ENCODE data around the gene TOLLIP. TPM values are rescaled to one million over a fixed set of nuclear protein-coding genes. Genes with fewer than 3 reads are reported as not detected.
A peak's percentile ranks its signal among the peaks of the same experiment; 100 is the strongest.

The TOLLIP gene
- total and polyA plus RNA-seq, 2 of the 4 experiments (the other 2 are of a cell fraction) = 19.7 to 42.9 TPM

DNA sequence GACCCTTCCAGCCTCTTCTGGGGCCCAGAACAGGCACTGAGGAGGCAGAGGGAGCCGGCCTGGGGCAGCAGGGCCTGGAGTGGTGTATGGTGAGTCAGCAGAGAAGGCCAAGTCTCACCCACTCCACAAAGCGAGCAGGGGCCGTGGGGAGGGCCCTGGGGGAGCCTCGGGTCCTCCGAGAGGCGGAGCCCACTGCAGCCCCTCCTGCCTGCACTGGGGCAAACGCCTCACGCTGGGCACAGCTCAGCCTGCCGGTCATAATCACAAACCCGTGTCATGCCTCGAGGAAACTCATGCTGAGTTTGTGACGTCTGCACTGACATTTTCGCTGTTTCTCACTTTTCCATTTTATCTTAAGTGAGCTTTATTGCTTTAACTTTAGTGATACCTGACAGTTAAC lies 38.4 kb downstream of the TOLLIP start:
- Histone ChIP-seq H2AK9ac (replicated peaks; ENCODE audit: low read depth, low read length, poor library complexity) (no peak overlapping the region), H2AK5ac (ENCODE audit: low read depth, low read length) (no peak overlapping the region), H4K20me1 (ENCODE audit: insufficient read depth, low read length) (no peaks in the 10 kb centered on the region), H4K5ac (ENCODE audit: low read depth, low read length) (no peak overlapping the region), H3K9me1 (ENCODE audit: insufficient read depth, low read length) (no peaks in the 10 kb centered on the region), H3K56ac (ENCODE audit: extremely low read depth, insufficient read depth, low read length) (no peak overlapping the region), H3K4ac (ENCODE audit: low read depth, low read length) (no peak overlapping the region), H3K4me1 (ENCODE audit: control insufficient read depth, insufficient read depth, low read length) (no peaks in the 10 kb centered on the region), H3K14ac (replicated peaks; ENCODE audit: low read depth, low read length) (no peak overlapping the region; the same call in 1 of the 2 replicates), H2AFZ (replicated peaks; ENCODE audit: low read length, poor library complexity) (peak overlapping the region; percentile 23), H3K79me1 (ENCODE audit: low read depth in 1 of 2, low read length in 2 of 2) (no peaks in the 10 kb centered on the region; a peak in 1 of 4 replicates), H3K4me3 (ENCODE audit: insufficient read depth, low read depth, low read length) (no peak overlapping the region), H4K91ac (ENCODE audit: insufficient read depth, low read depth, low read length) (no peak overlapping the region), H2BK20ac (ENCODE audit: low read depth, low read length) (no peak overlapping the region), H3K27ac (ENCODE audit: insufficient read depth, low read length) (no peak overlapping the region), H3K9me3 (ENCODE audit: control insufficient read depth, insufficient read depth, low read length) (no peaks in the 10 kb centered on the region), H2BK15ac (ENCODE audit: low read depth, low read length) (no peak overlapping the region), H3K18ac (ENCODE audit: low read depth, low read length) (no peak overlapping the region), H3K9ac (ENCODE audit: low read depth, low read length) (no peak overlapping the region), H4K8ac (ENCODE audit: low read depth in 2 of 2, low read length in 2 of 2) (no peak overlapping the region), H3K23ac (ENCODE audit: low read depth, low read length) (no peak overlapping the region), H3K36me3 (ENCODE audit: control insufficient read depth, insufficient read depth, low read length) (peaks cover 15% of the 10 kb centered on the region), H2BK120ac (ENCODE audit: low read depth, low read length) (no peak overlapping the region), H3K4me2 (ENCODE audit: low read depth, low read length) (no peak overlapping the region), H2BK5ac (ENCODE audit: low read depth, low read length, poor library complexity, severe bottlenecking) (no peak overlapping the region), H3K27me3 (ENCODE audit: control insufficient read depth, insufficient read depth, low read length) (no peaks in the 10 kb centered on the region)
- CTCF ChIA-PET = no interaction called here
- 32% methylated on average over 6 of the region's 13 CpGs; no CpG with 5 or more reads in 1 of the 2 experiments for WGBS, 2 experiments (ENCODE audit: extremely low coverage in 2 of 2, insufficient read length in 1 of 2)
- intact Hi-C loops (cut with micrococcal nuclease) (no loop called here), dilution Hi-C loops (cut with HindIII; ENCODE audit: low sequenced_read_pairs, unreplicated experiment) (no loop called here), in situ Hi-C loops (cut with MboI; ENCODE audit: low sequenced_read_pairs) (no loop called here)
- no TSS peak for BruUV-seq (replicated peaks)
- DNase-seq = peak; percentile 12
- TF ChIP-seq MXI1 (IDR thresholded peaks at IDR 0.05; ENCODE audit: borderline replicate concordance, low read depth, low read length) (no peak), CHD1 (IDR thresholded peaks at IDR 0.05; ENCODE audit: low read depth, low read length) (no peak), SMC3 (IDR thresholded peaks at IDR 0.05; ENCODE audit: low read depth, low read length) (no peak), NFE2L2 (IDR thresholded peaks at IDR 0.05; ENCODE audit: low read depth, low read length) (no peak)
- peak; percentile 80 for ATAC-seq (ENCODE audit: low read depth)
- POLR2A ChIA-PET (ENCODE audit: unreplicated experiment) = no interaction called here

All from IMR-90 (cell line).